HG03095 (cell line): ENCODE measurements around the gene USH1C.

Source experiments
- ATAC-seq: cut with Tn5 transposase; IDR thresholded peaks from one replicate; pipeline ENCODE4 v1.9.1; 2021; ENCODE audit warnings: moderate library complexity; ENCODE audit not compliant: unreplicated experiment

USH1C gene

GRCh38 chr11:17477361-17477760 is 66.9 kb downstream of the USH1C start:
- no peak for ATAC-seq

GRCh38 chr11:17477084-17477333 is 67.2 kb downstream of the USH1C start:
- no peak for ATAC-seq

- ATAC-seq, result no peak
These were observed 67.7 kb downstream of the USH1C start, which contains the start of gene ABCC8 for GRCh38 chr11:17476317-17477083. Gene ABCC8, minus strand, starts transcription at chr11:17476845. Its CDS starts 69 bp downstream, at chr11:17476776.

DNA sequence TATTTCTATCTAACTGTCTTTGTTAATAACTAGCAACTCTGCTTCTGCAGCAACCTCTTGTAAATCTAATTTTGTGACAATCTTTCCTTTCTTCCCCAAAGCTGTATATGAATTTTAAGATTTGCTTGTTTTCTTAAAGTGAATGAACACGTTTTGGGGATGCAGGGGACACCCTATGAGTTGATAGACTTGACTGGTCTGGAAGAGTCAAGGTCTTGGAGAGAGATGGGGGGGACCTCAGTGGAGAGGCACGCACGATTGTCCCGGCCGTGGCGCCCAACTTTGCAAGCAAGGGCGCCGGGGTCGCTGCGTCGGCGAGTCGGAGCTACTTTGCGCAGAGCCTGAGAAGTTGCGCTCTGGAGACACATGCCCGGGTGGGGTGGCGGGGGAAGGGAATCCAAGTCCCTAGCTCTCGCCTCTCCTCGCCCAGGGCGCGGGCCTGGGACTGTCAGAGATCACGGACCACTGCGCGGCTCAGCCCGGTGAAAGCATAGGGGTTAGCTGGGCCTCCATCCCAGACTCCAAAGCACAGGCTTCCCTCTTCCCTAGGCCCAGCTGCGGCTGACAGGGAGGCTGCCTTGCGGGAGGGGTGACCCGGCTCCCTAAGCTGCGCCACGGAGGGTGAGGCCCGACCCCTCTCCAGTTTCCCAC is 68.4 kb downstream of the USH1C start:
- no peak for ATAC-seq

GRCh38 chr11:17473071-17473744 is 71.0 kb downstream of the USH1C start:
- no peak for ATAC-seq

DNA sequence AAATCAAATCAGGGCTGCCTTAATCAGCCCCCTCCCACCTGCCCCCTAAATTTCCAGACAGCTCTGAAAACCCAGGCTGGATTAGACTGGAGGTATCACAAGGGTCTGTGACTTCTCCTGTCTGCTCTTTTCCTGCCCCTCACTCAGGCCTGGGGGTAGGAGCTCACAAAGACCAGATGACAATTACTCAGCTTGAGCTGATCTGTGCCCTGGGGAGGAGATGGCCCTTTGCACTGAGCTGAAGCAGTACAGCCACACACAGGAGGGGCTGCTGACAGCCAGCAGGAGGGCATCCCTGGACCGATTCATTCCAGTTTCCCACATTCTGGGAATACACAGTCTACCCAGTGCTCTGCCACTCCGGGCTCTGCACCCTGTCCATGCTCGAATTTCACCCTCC is 71.7 kb downstream of the USH1C start:
- no peak for ATAC-seq

- ATAC-seq, result no peak
These were observed 72.7 kb downstream of the USH1C start for GRCh38 chr11:17471501-17471900.

GRCh38 chr11:17469998-17470397 is 74.2 kb downstream of the USH1C start:
- no peak for ATAC-seq

DNA sequence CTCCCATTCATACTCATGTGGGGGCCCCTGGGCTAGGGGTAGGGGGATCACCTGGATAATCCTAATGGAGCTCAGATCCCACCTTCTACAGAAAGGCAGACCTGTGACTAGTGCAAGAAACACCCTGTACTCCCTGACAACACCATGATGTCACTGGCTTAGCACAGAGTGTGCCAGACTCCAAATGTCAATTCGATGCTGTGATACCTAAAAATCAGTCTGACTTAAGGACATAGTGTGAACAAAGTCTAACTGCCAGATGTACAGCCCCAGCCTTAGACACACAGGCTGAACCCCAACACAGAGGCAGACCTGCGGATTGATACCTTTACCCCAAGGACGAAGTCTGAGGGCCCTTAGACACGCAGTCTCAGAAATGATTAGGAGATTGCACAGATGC is 76.1 kb downstream of the USH1C start:
- ATAC-seq, result no peak

DNA sequence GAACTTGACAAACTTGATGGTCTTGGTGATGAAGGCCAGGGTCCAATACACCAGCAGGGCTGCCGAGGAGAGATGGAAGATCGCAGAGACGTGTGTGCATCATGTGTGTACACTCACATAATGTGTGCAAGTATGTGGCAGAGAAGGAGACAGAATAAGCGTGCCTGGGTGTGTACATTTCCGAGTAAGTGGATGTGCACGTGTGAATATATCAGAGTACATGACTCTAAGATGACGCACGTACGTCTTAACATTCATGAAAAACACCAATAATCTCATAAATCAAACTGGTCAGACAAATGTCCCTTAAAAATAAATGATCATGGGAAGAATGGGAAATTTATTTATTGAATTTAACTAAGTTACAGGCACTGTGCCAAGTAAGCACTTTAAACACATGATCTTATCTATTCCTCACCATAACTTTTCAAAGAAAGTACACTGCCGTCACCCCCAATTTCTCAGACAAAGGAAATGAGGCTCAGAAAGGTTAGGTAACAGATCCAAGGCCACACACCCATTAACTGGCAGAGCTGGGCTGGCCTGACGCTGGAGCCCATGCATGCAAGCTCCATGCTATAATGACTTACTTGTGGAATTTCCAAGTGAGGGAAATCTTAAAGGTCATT is 80.6 kb downstream of the USH1C start:
- ATAC-seq, result no peak

GRCh38 chr11:17462940-17463339 is 81.3 kb downstream of the USH1C start:
- ATAC-seq, result no peak

DNA sequence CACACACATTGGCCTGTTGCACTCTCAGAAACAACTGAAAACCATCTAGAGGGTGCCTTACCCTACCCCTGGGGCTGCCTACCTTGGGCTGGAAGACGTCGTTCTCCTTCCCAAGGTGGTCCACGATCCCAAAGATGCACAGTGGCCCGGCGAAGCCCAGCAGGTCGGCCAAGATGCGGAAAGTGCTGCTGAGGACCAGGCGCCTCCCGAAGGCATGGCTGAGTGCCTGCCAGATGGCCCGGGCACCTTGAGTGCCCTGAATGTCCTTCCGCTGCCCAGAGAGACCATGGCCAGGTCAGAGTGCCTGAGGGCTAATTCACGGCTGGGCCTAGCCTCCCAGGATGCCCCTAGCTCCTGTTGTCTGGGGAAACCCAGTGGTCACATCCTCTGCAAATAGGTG is 83.8 kb downstream of the USH1C start:
- no peak for ATAC-seq

DNA sequence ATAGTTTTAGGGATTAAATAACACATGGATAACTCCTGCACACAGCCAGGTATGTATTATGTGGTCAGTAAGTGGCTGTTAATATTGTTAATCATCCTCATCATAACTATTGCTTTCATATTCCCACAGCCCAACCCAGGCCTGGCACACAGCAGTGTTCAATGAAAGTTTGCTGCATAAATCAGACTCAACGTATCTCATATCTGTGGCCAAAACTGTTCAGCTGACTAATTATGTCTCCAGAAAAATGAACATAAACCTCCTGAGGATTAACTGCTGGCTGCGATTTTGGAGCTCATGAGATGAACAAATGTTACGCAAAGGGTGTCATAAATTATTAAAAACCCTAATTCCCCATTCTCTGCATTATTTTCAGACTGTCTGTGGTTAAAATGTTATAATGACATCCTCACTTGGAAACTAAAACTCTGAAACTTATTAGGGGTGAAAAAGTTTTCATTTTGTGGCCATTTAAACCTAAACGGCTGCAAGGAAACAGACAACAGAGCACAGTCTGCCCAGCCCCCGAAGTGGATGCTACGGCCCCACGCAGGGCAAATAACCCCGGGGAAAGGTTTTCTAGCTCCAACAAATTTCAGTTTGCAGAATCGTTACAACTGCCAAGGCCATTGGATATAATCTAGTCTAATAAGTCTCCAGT is 84.8 kb downstream of the USH1C start:
- no peak for ATAC-seq

- ATAC-seq, result no peak
These were observed 85.9 kb downstream of the USH1C start for GRCh38 chr11:17458268-17458667.

- ATAC-seq, result no peak
These were observed 86.6 kb downstream of the USH1C start for GRCh38 chr11:17457396-17458173.

DNA sequence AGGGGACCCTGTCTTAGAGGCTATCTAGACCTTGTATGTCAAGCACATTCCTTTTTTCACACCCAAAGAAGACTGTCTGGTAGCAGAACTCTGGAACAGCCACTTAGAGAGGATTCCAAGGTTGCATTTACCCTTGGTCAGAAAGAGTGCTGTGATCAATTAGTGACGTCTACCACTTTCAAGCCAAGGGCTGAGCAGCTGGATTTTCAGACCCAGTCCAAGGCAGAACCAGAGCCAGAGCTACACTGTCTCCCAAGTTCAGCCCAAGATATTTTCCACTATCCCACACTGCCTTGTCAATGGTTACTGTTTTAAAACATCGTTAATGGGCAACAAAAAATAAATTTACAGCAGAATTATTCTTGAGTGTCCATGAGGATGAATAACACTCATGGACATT is 91.5 kb downstream of the USH1C start:
- ATAC-seq, result no peak

- ATAC-seq, result no peak
These were observed 95.1 kb downstream of the USH1C start for GRCh38 chr11:17449158-17449557.

DNA sequence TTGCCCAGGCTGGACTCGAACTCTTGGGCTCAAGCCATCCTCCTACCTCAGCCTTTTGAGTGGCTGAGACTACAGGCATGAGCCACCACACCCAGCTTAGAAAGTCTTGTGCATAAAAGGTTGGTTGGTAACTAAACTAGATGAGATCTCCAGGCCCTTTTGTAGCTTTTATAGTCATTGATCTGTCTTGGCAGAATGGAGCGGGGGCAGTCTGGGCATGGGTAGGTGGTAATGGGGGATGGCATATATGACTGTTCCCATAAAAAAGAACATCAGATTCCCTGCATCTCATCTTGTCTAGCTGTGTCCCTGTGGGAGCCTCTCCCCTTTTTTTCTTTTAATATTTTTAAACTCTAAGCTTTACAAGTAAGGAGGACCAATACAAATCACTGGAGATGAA is 97.7 kb downstream of the USH1C start:
- no peak for ATAC-seq

GRCh38 chr11:17445240-17445795 is 98.9 kb downstream of the USH1C start:
- no peak for ATAC-seq
